AG04449 (cell line): ENCODE measurements around the gene DUSP15.

ENCODE experiments used
- CTCF ChIA-PET: fragments of 350-600 bp; formaldehyde crosslinking; extraction: SDS; loops from one replicate; lab custom pipeline; 2021; ENCODE audit warnings: antibody characterized with exemption; lab: Yijun Ruan, JAX
- POLR2A ChIA-PET: fragments of 400-600, 350-600 bp; formaldehyde crosslinking; extraction: SDS; loops from one replicate; lab custom pipeline; 2020; ENCODE audit warnings: antibody characterized with exemption, inconsistent platforms; lab: Yijun Ruan, JAX
- DNase-seq: peaks from one replicate; pipeline ENCODE4 v3.0.0-alpha.2; 2010; ENCODE audit warnings: low read depth, low spot score
- H3K4me3 ChIP-seq: 2 replicates; pipeline ENCODE4 v1.5.1; 2011; ENCODE audit warnings: low read depth, mild to moderate bottlenecking, control low read depth, low read length
- TF ChIP-seq, protein P1 (sequence below): IDR thresholded peaks from one replicate; pipeline ENCODE4 v1.5.1; 2011; ENCODE audit warnings: mild to moderate bottlenecking, moderate library complexity, low read length, control low read depth, inconsistent platforms; ENCODE audit not compliant: insufficient read depth; ENCODE audit errors: missing control alignments

Gene DUSP15

GRCh38 chr20:31863296-31864085 is 6.8 kb downstream of the DUSP15 start:
- no peak overlapping the region for H3K4me3 ChIP-seq
- ChIA-PET CTCF (interaction anchor here (0.8 to 7.0 kb wide), 5 partner anchors 9 to 40 kb away, joined by 3 to 86 read pairs (median 6); partner anchors contain the start of gene FOXS1), POLR2A (interaction anchor here (0.6 kb wide), 1 partner anchor 175 kb away, joined by 3 read pairs; no protein-coding TSS in a partner anchor)
- DNase-seq, result no peak
- TF ChIP-seq, protein P1, sequence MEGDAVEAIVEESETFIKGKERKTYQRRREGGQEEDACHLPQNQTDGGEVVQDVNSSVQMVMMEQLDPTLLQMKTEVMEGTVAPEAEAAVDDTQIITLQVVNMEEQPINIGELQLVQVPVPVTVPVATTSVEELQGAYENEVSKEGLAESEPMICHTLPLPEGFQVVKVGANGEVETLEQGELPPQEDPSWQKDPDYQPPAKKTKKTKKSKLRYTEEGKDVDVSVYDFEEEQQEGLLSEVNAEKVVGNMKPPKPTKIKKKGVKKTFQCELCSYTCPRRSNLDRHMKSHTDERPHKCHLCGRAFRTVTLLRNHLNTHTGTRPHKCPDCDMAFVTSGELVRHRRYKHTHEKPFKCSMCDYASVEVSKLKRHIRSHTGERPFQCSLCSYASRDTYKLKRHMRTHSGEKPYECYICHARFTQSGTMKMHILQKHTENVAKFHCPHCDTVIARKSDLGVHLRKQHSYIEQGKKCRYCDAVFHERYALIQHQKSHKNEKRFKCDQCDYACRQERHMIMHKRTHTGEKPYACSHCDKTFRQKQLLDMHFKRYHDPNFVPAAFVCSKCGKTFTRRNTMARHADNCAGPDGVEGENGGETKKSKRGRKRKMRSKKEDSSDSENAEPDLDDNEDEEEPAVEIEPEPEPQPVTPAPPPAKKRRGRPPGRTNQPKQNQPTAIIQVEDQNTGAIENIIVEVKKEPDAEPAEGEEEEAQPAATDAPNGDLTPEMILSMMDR, result no peak

DNA sequence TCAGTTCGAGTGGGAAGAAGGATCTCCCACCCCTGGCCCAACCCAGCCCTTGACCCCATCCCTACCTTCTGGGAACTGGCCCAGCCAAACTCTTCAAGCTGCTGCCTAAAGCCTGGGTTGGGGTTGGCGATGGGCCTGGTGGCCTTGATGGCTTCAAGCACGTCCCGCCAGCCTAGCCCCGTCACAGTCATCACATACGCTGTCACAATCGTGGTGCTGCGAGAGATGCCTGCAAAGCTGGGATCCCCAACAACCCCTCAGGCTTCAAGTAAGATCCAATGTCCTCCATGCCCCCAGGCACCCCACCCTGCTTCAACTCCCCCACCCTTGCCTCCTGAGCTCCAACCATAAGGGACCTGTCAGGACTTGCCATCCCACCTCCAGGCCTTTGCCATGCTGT is 7.8 kb downstream of the DUSP15 start:
- ChIA-PET CTCF (interaction anchor here (0.8 to 7.0 kb wide), 6 partner anchors 10 to 88 kb away, joined by 3 to 86 read pairs (median 4); partner anchors contain the start of gene FOXS1), POLR2A (interaction anchor here (0.6 kb wide), 1 partner anchor 176 kb away, joined by 3 read pairs; no protein-coding TSS in a partner anchor)
- no peak for DNase-seq
- no peak overlapping the region for H3K4me3 ChIP-seq
- TF ChIP-seq, protein P1, result no peak

GRCh38 chr20:31862157-31862470 is 8.2 kb downstream of the DUSP15 start:
- CTCF ChIA-PET, result interaction anchor here (1.2 to 7.0 kb wide), 3 partner anchors 10 to 89 kb away, joined by 3 to 86 read pairs (median 4); partner anchors contain the start of gene FOXS1
- TF ChIP-seq, protein P1, result no peak
- no peak overlapping the region for H3K4me3 ChIP-seq
- POLR2A ChIA-PET, result no interaction called here
- no peak for DNase-seq

DNA sequence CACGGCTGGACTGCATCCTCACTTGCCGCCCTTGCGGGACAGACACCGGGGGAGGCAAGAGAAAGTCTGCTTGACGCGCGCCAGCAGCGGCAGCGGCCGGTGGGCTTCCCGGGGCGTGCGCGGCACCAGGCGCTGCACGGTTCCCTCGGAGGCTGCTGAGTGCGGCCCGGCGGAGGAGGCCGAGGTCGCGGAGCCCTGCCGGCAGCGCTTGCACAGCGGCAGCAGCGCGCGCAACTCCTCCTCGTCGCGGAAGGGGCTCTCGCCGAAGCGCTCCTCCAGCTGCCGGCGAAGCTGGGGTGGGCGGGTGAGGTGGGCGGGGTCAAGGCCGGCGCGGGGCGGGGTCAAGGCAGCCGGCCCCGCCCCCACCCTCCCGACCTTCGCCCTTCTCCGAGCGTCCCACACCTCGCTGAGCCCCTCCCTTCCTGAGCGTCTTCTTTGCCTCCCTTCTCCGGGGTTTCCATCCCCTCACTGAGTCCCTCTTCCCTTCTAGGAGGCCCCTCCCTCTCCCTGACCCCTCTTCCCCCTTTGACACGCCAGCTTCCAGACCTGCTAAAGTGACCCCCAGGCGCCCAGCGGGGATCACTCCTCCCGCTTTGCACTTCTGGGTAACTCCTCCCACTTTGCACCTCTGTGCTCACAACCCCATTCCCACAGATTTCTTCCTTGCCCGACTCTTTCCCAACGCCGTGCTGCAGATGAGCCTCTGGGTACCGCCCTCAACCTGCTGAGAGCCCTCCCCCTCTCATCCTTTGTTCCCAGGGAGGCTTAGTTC is 8.8 kb downstream of the DUSP15 start:
- CTCF ChIA-PET, result interaction anchor here (1.2 to 7.0 kb wide), 3 partner anchors 9 to 89 kb away, joined by 3 to 86 read pairs (median 4); partner anchors contain the start of gene FOXS1
- TF ChIP-seq, protein P1, result no peak
- peak overlapping the region; percentile 48 for H3K4me3 ChIP-seq
- DNase-seq, result no peak
- POLR2A ChIA-PET, result no interaction called here

GRCh38 chr20:31861135-31861384 is 9.3 kb downstream of the DUSP15 start:
- CTCF ChIA-PET, result interaction anchor here (0.9 to 10.4 kb wide), 4 partner anchors 9 to 90 kb away, joined by 3 to 113 read pairs (median 45); partner anchors contain the start of gene FOXS1
- DNase-seq, result no peak
- TF ChIP-seq, protein P1, result no peak
- POLR2A ChIA-PET, result no interaction called here
- H3K4me3 ChIP-seq, result peak overlapping the region; percentile 48
